Parathyroid adenoma (tissue), 2 donors: ENCODE measurements around the gene USP26.

Experiments
- H2AFZ ChIP-seq: fragments of 300-600 bp; sonication (generic); one replicate; pipeline ENCODE4 v1.7.0; 2017; ENCODE audit warnings: antibody characterized with exemption, mild to moderate bottlenecking
- H3K27ac ChIP-seq: fragments of 300-600 bp; sonication (generic); one replicate; pipeline ENCODE4 v1.7.0; 2017
- H3K27me3 ChIP-seq: fragments of 300-600 bp; sonication (generic); one replicate; pipeline ENCODE4 v1.7.0; 2017; ENCODE audit warnings: low read length; ENCODE audit not compliant: control insufficient read depth, insufficient read depth
- H3K36me3 ChIP-seq: fragments of 300-600 bp; sonication (generic); one replicate; pipeline ENCODE4 v1.7.0; 2017; ENCODE audit warnings: low read length; ENCODE audit not compliant: control insufficient read depth, insufficient read depth
- H3K4me1 ChIP-seq: fragments of 300-600 bp; sonication (generic); one replicate; pipeline ENCODE4 v1.7.0; 2017; ENCODE audit warnings: control low read depth
- H3K4me2 ChIP-seq: fragments of 300-600 bp; sonication (generic); one replicate; pipeline ENCODE4 v1.7.0; 2017; ENCODE audit warnings: low read length
- H3K4me3 ChIP-seq: fragments of 300-600 bp; sonication (generic); one replicate; pipeline ENCODE4 v1.7.0; 2017; ENCODE audit warnings: low read depth, low read length
- H3K79me2 ChIP-seq: fragments of 300-600 bp; sonication (generic); one replicate; pipeline ENCODE4 v1.7.0; 2017; ENCODE audit warnings: control low read depth
- H3K9ac ChIP-seq: fragments of 300-600 bp; sonication (generic); one replicate; pipeline ENCODE4 v1.7.0; 2017; ENCODE audit warnings: mild to moderate bottlenecking
- H3K9me3 ChIP-seq: fragments of 300-600 bp; sonication (generic); one replicate; pipeline ENCODE4 v1.7.0; 2017; ENCODE audit warnings: low read length; ENCODE audit not compliant: control insufficient read depth
- CTCF ChIP-seq: fragments of 300-600 bp; sonication (generic); IDR thresholded peaks from one replicate; pipeline ENCODE4 v1.7.0; 2017; ENCODE audit warnings: antibody characterized with exemption, mild to moderate bottlenecking
- donor health status: primary hyperparathyroidism.

The USP26 gene

GRCh38 chrX:133097031-133097430 is at the start of gene USP26:
USP26 (minus strand) TSS chrX:133097109; CDS start chrX:133028220, 68,889 bp downstream.
- Histone ChIP-seq H3K27ac (no peak within 1 kb of the TSS), H3K4me3 (no peak within 1 kb of the TSS), H3K4me1 (no peaks in the 10 kb centered on the region), H3K79me2 (no peaks in the 10 kb centered on the region), H3K9me3 (no peaks in the 10 kb centered on the region), H2AFZ (no peak within 1 kb of the TSS), H3K9ac (no peak within 1 kb of the TSS), H3K36me3 (no peaks in the 10 kb centered on the region), H3K4me2 (no peak within 1 kb of the TSS), H3K27me3 (no peaks in the 10 kb centered on the region)
- TF ChIP-seq CTCF = no peak

GRCh38 chrX:133134282-133134681 is 37.4 kb upstream of the USP26 start:
- Histone ChIP-seq H3K36me3 (no peaks in the 10 kb centered on the region), H3K27ac (no peak overlapping the region), H2AFZ (no peak overlapping the region), H3K4me2 (no peak overlapping the region), H3K9me3 (no peaks in the 10 kb centered on the region), H3K4me1 (no peaks in the 10 kb centered on the region), H3K27me3 (no peaks in the 10 kb centered on the region), H3K4me3 (no peak overlapping the region), H3K9ac (no peak overlapping the region), H3K79me2 (no peaks in the 10 kb centered on the region)
- no peak for TF ChIP-seq CTCF

GRCh38 chrX:133120406-133120805 is 23.5 kb upstream of the USP26 start:
- H3K9ac ChIP-seq = no peak overlapping the region
- no peak overlapping the region for H3K4me3 ChIP-seq
- no peaks in the 10 kb centered on the region for H3K4me1 ChIP-seq
- H2AFZ ChIP-seq = no peak overlapping the region
- H3K4me2 ChIP-seq = no peak overlapping the region
- H3K27ac ChIP-seq = no peak overlapping the region
- H3K27me3 ChIP-seq = no peaks in the 10 kb centered on the region
- no peaks in the 10 kb centered on the region for H3K36me3 ChIP-seq
- TF ChIP-seq CTCF = no peak
- H3K9me3 ChIP-seq = no peaks in the 10 kb centered on the region
- no peaks in the 10 kb centered on the region for H3K79me2 ChIP-seq

GRCh38 chrX:133094098-133094731 is 2.7 kb downstream of the USP26 start:
- no peak overlapping the region for H3K9ac ChIP-seq
- H3K4me1 ChIP-seq = no peaks in the 10 kb centered on the region
- H3K27ac ChIP-seq = no peak overlapping the region
- H2AFZ ChIP-seq = no peak overlapping the region
- no peaks in the 10 kb centered on the region for H3K9me3 ChIP-seq
- no peaks in the 10 kb centered on the region for H3K27me3 ChIP-seq
- no peak for TF ChIP-seq CTCF
- H3K4me3 ChIP-seq = no peak overlapping the region
- no peak overlapping the region for H3K4me2 ChIP-seq
- H3K79me2 ChIP-seq = no peaks in the 10 kb centered on the region
- no peaks in the 10 kb centered on the region for H3K36me3 ChIP-seq

- no peak for TF ChIP-seq CTCF
- Histone ChIP-seq H3K4me1 (no peaks in the 10 kb centered on the region), H3K27me3 (no peaks in the 10 kb centered on the region), H3K36me3 (no peaks in the 10 kb centered on the region), H3K4me2 (no peak overlapping the region), H3K9me3 (no peaks in the 10 kb centered on the region), H2AFZ (no peak overlapping the region), H3K79me2 (no peaks in the 10 kb centered on the region), H3K27ac (no peak overlapping the region), H3K4me3 (no peak overlapping the region), H3K9ac (no peak overlapping the region)
Observed at GRCh38 chrX:133090236-133090809, 6.6 kb downstream of the USP26 start.
